ENCODE results near the gene KCNT1.

The KCNT1 gene

DNA sequence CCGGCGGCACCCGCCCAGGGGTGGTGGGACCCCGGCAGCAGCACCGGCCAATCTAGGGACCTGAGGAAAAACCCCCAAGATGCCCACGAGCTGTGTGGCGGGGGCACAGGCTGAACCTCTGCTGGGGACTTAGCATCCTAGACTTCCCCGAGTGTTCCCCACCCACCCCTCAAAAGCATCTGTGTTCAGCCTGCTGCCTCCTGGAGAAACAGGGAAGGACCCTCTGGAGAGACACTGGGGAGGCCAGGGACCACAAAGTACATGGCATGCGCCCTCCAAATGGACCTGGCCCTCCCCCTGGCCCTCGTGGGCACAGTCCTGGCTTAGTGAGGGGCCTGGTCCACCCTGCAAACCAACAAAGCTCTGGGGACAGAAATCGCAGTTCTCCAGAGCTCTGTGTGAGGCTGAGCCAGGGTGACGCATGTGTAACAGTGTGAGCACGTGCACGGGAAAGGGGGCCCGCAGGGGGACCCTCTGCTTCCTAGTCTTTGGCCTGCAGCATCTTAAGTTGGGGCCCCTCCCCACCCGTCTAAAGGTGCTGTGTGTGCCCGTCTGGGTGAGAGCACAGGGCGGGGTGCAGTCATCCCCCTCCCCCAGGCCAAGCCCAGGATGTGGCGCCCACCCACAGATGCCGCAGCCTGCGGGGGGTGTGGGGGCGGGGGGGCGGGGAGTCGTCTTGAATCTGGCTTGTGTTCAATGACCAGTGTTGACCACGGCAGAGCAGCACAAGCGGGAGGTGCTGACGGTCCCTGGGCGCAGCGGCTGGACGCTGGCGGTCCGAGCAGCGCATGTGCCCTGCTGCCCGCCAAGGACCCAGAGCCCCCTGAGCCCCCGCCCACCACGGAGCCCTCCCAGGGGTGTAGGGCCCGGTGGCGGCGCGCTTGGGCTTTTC lies 672 bp upstream of the KCNT1 start:
- peak overlapping the region; percentile 53; the same call in 1 of the 2 replicates for H3K27ac ChIP-seq
- TF ChIP-seq, protein P1, sequence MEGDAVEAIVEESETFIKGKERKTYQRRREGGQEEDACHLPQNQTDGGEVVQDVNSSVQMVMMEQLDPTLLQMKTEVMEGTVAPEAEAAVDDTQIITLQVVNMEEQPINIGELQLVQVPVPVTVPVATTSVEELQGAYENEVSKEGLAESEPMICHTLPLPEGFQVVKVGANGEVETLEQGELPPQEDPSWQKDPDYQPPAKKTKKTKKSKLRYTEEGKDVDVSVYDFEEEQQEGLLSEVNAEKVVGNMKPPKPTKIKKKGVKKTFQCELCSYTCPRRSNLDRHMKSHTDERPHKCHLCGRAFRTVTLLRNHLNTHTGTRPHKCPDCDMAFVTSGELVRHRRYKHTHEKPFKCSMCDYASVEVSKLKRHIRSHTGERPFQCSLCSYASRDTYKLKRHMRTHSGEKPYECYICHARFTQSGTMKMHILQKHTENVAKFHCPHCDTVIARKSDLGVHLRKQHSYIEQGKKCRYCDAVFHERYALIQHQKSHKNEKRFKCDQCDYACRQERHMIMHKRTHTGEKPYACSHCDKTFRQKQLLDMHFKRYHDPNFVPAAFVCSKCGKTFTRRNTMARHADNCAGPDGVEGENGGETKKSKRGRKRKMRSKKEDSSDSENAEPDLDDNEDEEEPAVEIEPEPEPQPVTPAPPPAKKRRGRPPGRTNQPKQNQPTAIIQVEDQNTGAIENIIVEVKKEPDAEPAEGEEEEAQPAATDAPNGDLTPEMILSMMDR (conservative IDR thresholded peaks at IDR 0.05): no peak

DNA sequence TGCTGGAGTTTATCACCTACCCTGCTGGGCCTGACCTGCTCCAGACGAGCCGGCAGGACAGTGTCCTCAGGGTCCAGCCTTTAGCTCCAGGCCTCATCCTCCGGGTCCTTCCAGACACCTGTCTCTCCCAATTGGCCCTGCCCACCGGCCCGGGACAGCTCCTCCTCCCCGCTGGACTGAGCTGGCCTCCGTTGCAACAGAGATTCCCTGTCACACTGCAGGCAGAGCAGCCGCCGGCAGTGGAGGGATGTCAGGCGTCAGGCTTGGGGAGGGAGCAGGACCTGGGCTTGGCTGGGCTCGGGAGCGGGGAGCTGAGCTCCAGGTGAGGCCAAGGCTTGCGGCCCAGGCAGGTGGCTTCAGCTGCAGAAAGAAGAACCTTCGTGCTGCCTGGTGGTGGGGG lies 1.7 kb downstream of the KCNT1 start:
- TF ChIP-seq, protein P1 (conservative IDR thresholded peaks at IDR 0.05): no peak
- H3K27ac ChIP-seq: no peak overlapping the region

DNA sequence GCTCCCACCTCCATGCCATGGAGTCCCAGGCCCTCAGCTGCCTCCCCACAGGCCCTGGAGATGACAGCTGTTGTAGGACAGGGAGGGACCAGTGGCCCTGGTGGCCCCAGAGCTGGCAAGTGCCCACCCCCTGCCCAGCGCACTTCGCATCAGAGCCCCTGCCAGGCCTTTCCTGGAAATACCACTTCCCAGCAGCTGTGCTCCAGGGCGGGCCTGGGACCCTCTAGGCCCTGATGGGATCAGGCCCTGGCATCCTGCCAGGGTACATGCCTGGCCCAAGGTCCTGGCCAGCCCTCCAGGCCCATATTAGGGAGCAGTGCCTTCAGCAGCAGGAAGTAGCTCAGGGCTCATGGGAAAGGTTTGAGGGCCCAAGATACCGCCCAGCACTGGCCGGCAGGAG lies 2.5 kb downstream of the KCNT1 start:
- TF ChIP-seq, protein P1 (conservative IDR thresholded peaks at IDR 0.05): no peak
- H3K27ac ChIP-seq: no peak overlapping the region; the same call in 1 of the 2 replicates

DNA sequence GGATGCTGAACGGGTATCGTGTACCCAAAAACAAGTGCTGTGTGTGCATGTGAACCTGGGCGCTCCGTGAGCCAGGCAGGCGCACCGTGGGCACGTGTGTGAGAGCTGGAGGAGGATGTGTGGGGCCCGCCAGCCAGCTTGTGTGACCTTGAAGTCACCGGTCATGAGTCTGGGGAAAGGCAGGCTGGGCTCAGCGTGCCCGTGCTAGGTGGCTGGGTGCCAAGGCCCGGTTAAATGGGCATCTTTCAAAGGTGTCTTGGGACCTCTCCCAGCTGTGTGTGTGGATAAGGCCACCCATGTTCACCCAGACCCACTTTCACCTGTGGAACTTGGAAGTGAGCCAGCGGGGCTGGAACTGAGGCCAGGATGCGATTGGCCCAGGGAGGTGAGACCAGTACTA lies 3.4 kb downstream of the KCNT1 start:
- peak overlapping the region; percentile 22; the same call in 1 of the 2 replicates for H3K27ac ChIP-seq
- TF ChIP-seq, protein P1 (conservative IDR thresholded peaks at IDR 0.05): no peak

DNA sequence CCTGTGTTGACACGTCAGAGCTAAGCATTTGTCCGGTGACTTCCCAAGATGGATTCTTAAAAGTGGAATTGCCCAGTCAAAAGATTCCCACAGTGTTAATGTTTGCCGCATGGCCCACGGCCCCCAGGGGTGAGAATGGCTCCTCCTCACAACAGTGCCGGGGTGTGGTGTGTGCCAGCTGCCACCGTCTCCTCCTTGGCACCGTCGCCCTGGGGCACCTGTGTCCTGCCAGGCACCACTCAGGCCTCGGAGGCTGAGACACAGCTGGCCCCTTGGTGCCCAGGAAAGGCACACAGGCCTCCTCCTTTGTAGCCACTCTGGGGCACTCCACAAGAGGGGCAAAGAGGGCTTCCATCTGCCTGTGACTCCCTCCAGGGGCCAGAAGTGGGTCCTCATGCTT lies 4.3 kb downstream of the KCNT1 start:
- TF ChIP-seq, protein P1 (conservative IDR thresholded peaks at IDR 0.05): no peak
- H3K27ac ChIP-seq: no peak overlapping the region; the same call in 1 of the 2 replicates

DNA sequence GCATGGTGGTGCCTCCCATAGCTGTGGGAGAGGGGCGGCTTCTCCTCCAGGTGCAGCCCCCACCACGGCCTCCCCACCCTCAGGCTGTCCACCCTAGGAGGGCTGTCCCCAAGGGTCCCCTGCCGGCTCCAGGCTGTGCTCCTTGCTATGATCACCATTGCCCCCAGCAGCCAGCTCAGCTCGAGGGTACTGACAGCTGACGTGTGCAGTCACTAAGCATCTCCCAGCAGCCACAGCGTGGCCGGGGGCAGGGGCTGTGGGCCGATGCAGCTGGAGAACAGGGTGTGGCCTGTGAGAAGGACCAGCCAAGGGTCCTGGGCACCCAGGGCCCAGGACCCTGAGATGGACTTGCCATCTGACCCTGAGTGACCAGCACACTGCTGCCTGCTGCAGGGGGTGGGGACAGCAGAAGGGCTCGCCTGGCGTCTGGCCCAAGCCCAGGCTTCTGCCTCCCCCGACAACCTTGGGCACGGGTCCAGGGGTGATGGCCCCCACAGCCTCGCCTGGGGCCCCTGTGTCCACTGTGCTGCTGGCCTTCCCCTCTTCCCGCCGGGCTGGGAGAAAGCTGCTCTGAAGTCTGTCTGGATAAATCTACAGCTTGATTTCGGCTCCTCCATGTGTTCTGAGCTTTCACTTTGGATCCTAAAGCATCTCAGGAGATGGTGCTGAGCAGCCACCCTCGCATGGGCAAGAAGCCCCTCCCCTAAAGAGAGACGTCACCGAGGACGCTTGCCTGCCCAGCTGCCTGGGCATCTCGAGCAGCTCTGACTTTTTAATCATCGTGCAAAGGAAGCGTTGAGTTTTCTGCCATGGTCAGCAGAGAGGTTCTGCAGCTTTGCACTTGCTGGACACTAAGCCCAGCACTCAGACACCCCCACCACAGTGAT lies 5.5 kb downstream of the KCNT1 start:
- TF ChIP-seq, protein P1 (conservative IDR thresholded peaks at IDR 0.05): no peak

DNA sequence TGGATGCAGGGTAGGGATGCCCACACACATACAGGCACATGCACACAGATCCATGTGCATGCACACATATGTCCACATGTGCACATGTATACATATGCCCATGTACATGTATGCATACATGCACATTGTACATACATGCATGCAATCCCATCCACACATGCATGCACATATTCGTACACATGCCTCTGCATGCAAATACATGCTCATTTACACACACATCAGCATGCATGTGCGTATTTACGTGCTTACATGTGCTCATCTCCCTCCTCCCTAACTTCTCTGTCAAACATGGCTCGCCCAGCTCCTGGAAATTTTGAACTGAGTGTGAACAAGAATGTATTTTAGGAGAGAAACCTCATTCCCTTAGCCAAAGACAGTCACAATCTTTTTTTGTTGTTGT lies 6.2 kb downstream of the KCNT1 start:
- H3K27ac ChIP-seq: no peak overlapping the region
- TF ChIP-seq, protein P1 (conservative IDR thresholded peaks at IDR 0.05): no peak

More for the DNA sequence above, 5.5 kb downstream of the KCNT1 start:
- no peak overlapping the region for H3K27ac ChIP-seq

Measured in VCaP (cell line).